Stimulated activated CD8-positive, alpha-beta memory T cell treated with anti-CD3 and anti-CD28 coated beads, Interleukin-7, amount 100 ng/mL, for 4 hours (primary cell): ENCODE data around the gene IL17RE.

Source experiments
- DNase-seq, 2 donors: peaks; one replicate each; pipeline ENCODE4 v3.0.0-alpha.2; 2020; ENCODE audit warnings: low read depth in 2 of 2

The IL17RE gene

GRCh38 chr3:9955611-9956352 lies 53.1 kb downstream of the IL17RE start:
- DNase-seq, result no peak

GRCh38 chr3:9957214-9957613 lies 54.6 kb downstream of the IL17RE start:
- no peak for DNase-seq

GRCh38 chr3:9965200-9965875 lies 62.7 kb downstream of the IL17RE start:
- no peak for DNase-seq
